ENCODE data around the gene PCDH20. TPM values are rescaled to one million over a fixed set of nuclear protein-coding genes. Genes with fewer than 3 reads are reported as not detected.
A peak's percentile ranks its signal among the peaks of the same experiment; 100 is the strongest.

Gene PCDH20
- total RNA-seq, 2 donors from 2014 or later = 0.99 to 1.3 TPM

DNA sequence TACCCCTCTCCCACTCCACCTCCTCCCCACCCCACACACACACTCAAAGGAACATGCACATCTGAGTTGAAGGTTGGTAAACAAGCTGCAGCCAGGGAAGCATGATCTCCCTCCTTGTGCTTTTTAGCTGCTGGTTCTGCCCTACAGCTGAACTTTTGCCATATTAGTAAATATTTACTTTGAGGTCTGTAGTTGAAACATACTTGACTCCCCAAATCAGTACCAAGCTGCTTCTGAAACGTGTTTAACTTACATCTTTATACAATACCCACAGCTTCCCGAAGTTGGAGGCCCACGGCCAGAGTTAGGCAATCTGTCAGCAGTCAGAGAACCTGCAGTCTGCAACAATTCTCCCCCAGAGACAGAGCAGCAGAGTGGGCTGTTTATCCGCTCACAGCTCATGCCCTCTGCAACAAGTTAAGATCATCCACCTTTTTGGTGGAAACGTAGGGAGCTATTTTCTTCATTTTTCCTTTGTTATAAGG, 1.5 kb upstream of the PCDH20 start:
- H3K4me1 ChIP-seq = peaks cover 22% of the 10 kb centered on the region
- WGBS, 2 donors = 41 to 42% methylated on average over 5 of the region's 5 CpGs
- intact Hi-C loops (cut with DNase I) = no loop called here
- ATAC-seq = no peak
- no peak overlapping the region for H3K4me3 ChIP-seq
- H3K27me3 ChIP-seq = no peaks in the 10 kb centered on the region
- no peak overlapping the region for H3K27ac ChIP-seq
- TF ChIP-seq, protein P1, sequence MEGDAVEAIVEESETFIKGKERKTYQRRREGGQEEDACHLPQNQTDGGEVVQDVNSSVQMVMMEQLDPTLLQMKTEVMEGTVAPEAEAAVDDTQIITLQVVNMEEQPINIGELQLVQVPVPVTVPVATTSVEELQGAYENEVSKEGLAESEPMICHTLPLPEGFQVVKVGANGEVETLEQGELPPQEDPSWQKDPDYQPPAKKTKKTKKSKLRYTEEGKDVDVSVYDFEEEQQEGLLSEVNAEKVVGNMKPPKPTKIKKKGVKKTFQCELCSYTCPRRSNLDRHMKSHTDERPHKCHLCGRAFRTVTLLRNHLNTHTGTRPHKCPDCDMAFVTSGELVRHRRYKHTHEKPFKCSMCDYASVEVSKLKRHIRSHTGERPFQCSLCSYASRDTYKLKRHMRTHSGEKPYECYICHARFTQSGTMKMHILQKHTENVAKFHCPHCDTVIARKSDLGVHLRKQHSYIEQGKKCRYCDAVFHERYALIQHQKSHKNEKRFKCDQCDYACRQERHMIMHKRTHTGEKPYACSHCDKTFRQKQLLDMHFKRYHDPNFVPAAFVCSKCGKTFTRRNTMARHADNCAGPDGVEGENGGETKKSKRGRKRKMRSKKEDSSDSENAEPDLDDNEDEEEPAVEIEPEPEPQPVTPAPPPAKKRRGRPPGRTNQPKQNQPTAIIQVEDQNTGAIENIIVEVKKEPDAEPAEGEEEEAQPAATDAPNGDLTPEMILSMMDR (IDR thresholded peaks at IDR 0.05) = no peak
- no peak for TF ChIP-seq POLR2A (IDR thresholded peaks at IDR 0.05)
- no peaks in the 10 kb centered on the region for H3K36me3 ChIP-seq (replicated peaks in 1 of 2; ENCODE audit: insufficient read depth in 1 of 2, low read depth in 2 of 2)
- DNase-seq = no peak
- H3K9me3 ChIP-seq = no peaks in the 10 kb centered on the region

DNA sequence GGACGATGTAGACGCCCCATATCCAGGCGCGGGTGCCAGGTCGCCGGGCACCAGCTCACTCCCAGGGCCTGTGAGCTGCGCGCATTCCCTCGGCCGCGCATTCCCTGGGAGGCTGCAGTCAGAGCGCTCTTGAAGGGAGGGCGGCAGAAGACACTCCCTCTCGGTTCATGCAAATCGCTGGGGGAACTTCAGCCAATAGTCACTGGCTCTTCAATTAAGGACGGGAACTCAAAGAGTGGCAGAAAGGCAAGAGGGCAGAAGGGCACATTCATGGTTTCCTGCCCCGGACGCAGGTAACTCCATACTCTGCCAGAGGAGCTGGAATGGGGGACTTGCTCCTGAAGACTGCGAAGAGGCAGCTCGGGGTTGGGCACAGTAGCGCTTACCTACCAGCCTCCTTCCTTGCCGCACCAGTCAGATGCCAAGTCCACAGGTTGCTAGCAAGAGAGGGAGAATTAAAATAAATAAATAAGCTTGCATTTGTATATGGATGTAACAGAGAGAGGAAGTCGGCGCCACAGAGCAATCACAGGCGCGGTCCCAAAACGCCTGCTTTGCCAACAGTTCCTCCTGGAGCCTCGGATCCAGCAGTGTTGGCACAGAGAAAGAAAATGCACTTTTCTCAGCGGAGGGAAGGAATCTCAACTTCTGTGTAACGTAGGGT, 459 bp downstream of the PCDH20 start:
- TF ChIP-seq, protein P1 (IDR thresholded peaks at IDR 0.05) = no peak
- no peak for TF ChIP-seq POLR2A (IDR thresholded peaks at IDR 0.05)
- intact Hi-C loops (cut with DNase I) = no loop called here
- WGBS, 2 donors = 1 to 3% methylated on average over 30 of the region's 30 CpGs
- H3K9me3 ChIP-seq = no peaks in the 10 kb centered on the region
- peak; percentile 60 for ATAC-seq
- H3K36me3 ChIP-seq (replicated peaks in 1 of 2; ENCODE audit: insufficient read depth in 1 of 2, low read depth in 2 of 2) = no peaks in the 10 kb centered on the region
- H3K4me1 ChIP-seq = peaks cover 22% of the 10 kb centered on the region
- no peak overlapping the region for H3K4me3 ChIP-seq
- H3K27me3 ChIP-seq = peaks cover 0 to 7% of the 10 kb centered on the region in 2 donors
- peak; percentile 22 to 48 (median 38) for DNase-seq
- no peak overlapping the region for H3K27ac ChIP-seq

DNA sequence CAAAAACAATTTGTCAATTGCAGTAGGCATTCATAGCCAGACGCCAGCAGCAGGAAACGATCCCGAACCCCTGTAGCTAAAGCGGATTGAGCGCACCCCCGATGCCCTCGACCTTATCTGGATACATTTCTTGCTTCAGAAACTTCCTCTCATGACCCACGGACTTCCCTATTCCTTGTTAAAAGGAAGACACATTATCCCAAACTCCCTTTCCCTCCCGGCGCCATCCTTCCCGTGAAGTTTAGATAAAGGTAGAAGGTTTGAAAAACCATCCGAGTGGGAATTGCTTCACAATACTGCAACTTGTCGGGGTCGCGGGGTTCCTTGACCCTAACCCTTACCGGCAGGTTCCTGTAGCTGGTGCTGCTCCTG, 977 bp downstream of the PCDH20 start:
- no peak for DNase-seq
- intact Hi-C loops (cut with DNase I) = no loop called here
- H3K27ac ChIP-seq = no peak overlapping the region
- ATAC-seq = no peak
- H3K9me3 ChIP-seq = no peaks in the 10 kb centered on the region
- 0 to 1% methylated on average over 16 of the region's 16 CpGs for WGBS, 2 donors
- no peaks in the 10 kb centered on the region for H3K36me3 ChIP-seq (replicated peaks in 1 of 2; ENCODE audit: insufficient read depth in 1 of 2, low read depth in 2 of 2)
- no peak for TF ChIP-seq POLR2A (IDR thresholded peaks at IDR 0.05)
- H3K4me1 ChIP-seq = peaks cover 22% of the 10 kb centered on the region
- H3K4me3 ChIP-seq = no peak overlapping the region
- H3K27me3 ChIP-seq = peaks cover 0 to 7% of the 10 kb centered on the region in 2 donors

DNA sequence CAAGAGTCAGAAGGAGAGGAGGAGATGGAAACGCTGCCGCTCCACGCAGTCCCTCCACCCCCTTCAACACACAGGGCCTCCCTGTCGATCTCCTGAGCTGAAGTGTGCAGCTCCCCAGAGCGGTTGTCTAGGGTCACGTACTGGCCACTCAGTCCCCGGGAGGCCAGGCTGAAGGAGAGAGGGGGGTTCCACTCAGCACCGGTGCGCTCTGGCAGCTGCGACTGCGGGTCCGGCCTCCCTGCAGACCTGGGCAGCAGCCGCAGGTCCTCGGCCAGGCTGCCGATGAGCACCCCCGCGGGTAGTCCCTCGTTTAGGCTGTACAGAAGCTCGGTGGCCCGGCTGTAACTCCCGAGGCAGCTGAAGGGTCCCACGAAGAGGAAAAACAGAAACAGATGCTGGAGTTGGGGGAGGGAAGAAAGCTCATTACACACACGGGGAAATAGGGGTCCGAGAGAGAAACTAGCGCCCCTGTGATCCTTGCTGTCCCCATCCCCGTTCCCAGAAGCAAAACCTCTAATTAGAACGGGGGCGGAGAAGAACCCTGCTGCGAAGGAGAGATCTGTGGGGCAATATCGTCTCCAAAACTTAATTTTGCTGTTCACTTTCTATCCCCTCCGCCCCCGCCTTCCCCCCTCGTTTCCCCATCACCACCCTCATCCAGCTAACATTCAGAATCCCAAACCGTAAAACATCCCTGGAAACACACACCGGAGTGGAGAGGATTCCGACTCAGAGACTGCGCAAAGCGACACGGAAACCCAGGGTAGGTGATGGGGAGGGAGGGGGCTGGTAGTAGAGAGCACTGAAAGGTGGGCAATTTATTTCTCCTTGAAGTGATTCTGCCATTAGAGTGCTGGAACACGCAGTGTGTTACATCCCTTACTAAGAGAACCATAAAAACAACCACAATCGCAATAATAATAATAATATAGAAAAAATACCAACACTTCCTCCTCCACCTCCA, 1.8 kb downstream of the PCDH20 start:
- TF ChIP-seq, protein P1 (IDR thresholded peaks at IDR 0.05) = no peak
- TF ChIP-seq POLR2A (IDR thresholded peaks at IDR 0.05) = no peak
- Histone ChIP-seq H3K4me1 (peaks cover 22% of the 10 kb centered on the region), H3K36me3 (replicated peaks in 1 of 2; ENCODE audit: insufficient read depth in 1 of 2, low read depth in 2 of 2) (no peaks in the 10 kb centered on the region), H3K4me3 (no peak overlapping the region), H3K27ac (no peak overlapping the region), H3K9me3 (no peaks in the 10 kb centered on the region), H3K27me3 (peaks cover 0 to 7% of the 10 kb centered on the region in 2 donors)
- WGBS, 2 donors = 2 to 7% methylated on average over 35 to 41 of the region's 41 CpGs
- intact Hi-C loops (cut with DNase I) = no loop called here
- DNase-seq (no peak), ATAC-seq (no peak)

DNA sequence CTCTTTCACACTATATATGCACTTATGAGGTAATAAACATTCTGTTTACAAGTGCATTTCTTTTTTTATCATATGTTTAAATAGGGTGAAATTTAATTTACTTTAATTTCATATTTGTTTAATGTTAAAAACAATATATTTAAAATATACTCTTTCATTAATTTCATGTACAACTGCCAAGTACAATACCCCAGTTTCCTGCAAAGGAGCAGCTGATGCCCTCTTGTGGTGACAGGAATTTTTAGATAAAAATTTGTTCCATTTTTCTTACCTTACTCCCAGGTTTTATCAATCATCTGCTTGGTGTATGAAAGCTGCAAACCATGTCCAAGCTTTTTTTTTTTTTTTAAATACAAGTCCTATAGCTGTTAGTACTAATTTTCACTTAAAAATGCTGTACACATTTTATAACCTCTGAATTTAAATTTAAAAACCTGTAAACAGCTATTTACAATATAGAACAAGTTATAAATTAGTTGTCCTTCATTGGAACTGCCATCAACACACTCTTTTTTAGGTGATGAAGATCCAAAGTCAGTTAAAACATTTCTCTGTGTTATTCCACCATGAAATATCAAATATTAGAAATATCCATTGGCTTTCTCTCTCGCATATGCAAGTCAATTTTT, 4.9 kb downstream of the PCDH20 start:
- TF ChIP-seq, protein P1 (IDR thresholded peaks at IDR 0.05) = peak in 6 of 7 experiments; percentile 21 to 39 (median 32)
- no peak for TF ChIP-seq POLR2A (IDR thresholded peaks at IDR 0.05)
- Histone ChIP-seq H3K36me3 (replicated peaks in 1 of 2; ENCODE audit: insufficient read depth in 1 of 2, low read depth in 2 of 2) (no peaks in the 10 kb centered on the region), H3K4me1 (peaks cover 22% of the 10 kb centered on the region), H3K27ac (no peak overlapping the region), H3K27me3 (peaks cover 0 to 7% of the 10 kb centered on the region in 2 donors), H3K9me3 (no peaks in the 10 kb centered on the region), H3K4me3 (no peak overlapping the region)
- DNase-seq = no peak
- ATAC-seq = no peak
- 80 to 100% methylated on average over 1 of the region's 1 CpG for WGBS, 2 donors
- intact Hi-C loops (cut with DNase I) = no loop called here
